Panc1 (cell line): ENCODE results near the gene KCNQ1. TPM values are rescaled to one million over a fixed set of nuclear protein-coding genes. Genes with fewer than 3 reads are reported as not detected.

Experiments
- ATAC-seq: fragments of 200-7000 bp; cut with Tn5 transposase; 2 replicates; pipeline ENCODE4 v1.9.1; 2020; ENCODE audit warnings: mild to moderate bottlenecking, moderate library complexity
- BruUV-seq: library from RNA; stranded (reverse); fragments of 400-500 nt; replicated peaks from 2 replicates; lab custom pipeline; 2021; lab: Mats Ljungman, UMichigan
- CTCF ChIA-PET: fragments of 300-600 bp; sonication (Branson Sonifier 250); formaldehyde crosslinking; loops from one replicate; lab custom pipeline; 2022; ENCODE audit warnings: antibody characterized with exemption; lab: Charles Lee
- POLR2A ChIA-PET: fragments of 300-600 bp; sonication (Branson Sonifier 250); formaldehyde crosslinking; loops from one replicate; lab custom pipeline; 2022; ENCODE audit warnings: antibody characterized with exemption; lab: Charles Lee
- DNase-seq: peaks from one replicate; pipeline ENCODE4 v3.0.0-alpha.2; 2010; ENCODE audit warnings: low read depth, low spot score
- H3K27ac ChIP-seq: 2 replicates; pipeline ENCODE4 v1.5.1; 2011; ENCODE audit warnings: mild to moderate bottlenecking, low read length, inconsistent platforms
- H3K27me3 ChIP-seq: fragments of 200-500 bp; sonication (Bioruptor generic); 2 replicates; pipeline ENCODE4 v1.6.0; 2014; ENCODE audit warnings: low read length, inconsistent platforms; ENCODE audit not compliant: control insufficient read depth, insufficient read depth
- H3K36me3 ChIP-seq: fragments of 200-500 bp; sonication (Bioruptor generic); 2 replicates; pipeline ENCODE4 v1.5.1; 2014; ENCODE audit warnings: inconsistent platforms, mild to moderate bottlenecking, low read length, moderate library complexity; ENCODE audit not compliant: control insufficient read depth, insufficient read depth
- H3K4me1 ChIP-seq: 2 replicates; pipeline ENCODE4 v1.5.1; 2011; ENCODE audit warnings: inconsistent platforms, mild to moderate bottlenecking, low read length, moderate library complexity; ENCODE audit not compliant: control insufficient read depth, insufficient read depth
- H3K4me3 ChIP-seq, 2 experiments: 2 replicates each; pipeline ENCODE4 v1.5.1; 2011 to 2012; ENCODE audit warnings: low read depth in 2 of 2, low read length in 2 of 2, mild to moderate bottlenecking in 2 of 2, inconsistent platforms in 1 of 2, moderate library complexity in 1 of 2
- H3K9me3 ChIP-seq: fragments of 200-500 bp; sonication (Bioruptor generic); 2 replicates; pipeline ENCODE4 v1.5.1; 2014; ENCODE audit warnings: low read depth, mild to moderate bottlenecking, inconsistent platforms, low read length, moderate library complexity; ENCODE audit not compliant: control insufficient read depth, insufficient read depth
- POLR2AphosphoS5 ChIP-seq: IDR thresholded peaks from 2 replicates; pipeline ENCODE4 v1.6.1; 2012; ENCODE audit warnings: mild to moderate bottlenecking, low read depth, low read length, moderate library complexity
- SIN3A ChIP-seq: IDR thresholded peaks from 2 replicates; pipeline ENCODE4 v1.6.1; 2012; ENCODE audit warnings: low read depth, mild to moderate bottlenecking, low read length, moderate library complexity, borderline replicate concordance; ENCODE audit not compliant: insufficient read depth
- TCF7L2 ChIP-seq: IDR thresholded peaks from 2 replicates; pipeline ENCODE4 v1.6.1; 2011; ENCODE audit warnings: mild to moderate bottlenecking, low read depth, low read length, inconsistent platforms
- in situ Hi-C: cut with HindIII; loops from 2 replicates; pipeline ENCODE4 v1.10.0; 2016; ENCODE audit warnings: low sequenced_read_pairs, low pct_unique_long_range_greater_than_20kb
- intact Hi-C: fragments of 100-400 bp; cut with micrococcal nuclease; formaldehyde crosslinking; loops from one replicate; pipeline ENCODE4 v1.10.0; 2022; ENCODE audit not compliant: unreplicated experiment
- total RNA-seq: library from RNA; stranded (reverse); gene quantifications from one replicate; pipeline ENCODE4 v1.2.1, GENCODE V29; 2021; ENCODE audit not compliant: unreplicated experiment
- TF ChIP-seq, protein P1 (sequence below), 2 experiments: IDR thresholded peaks; 2 replicates each; pipeline ENCODE4 v1.6.1; 2011 to 2012; ENCODE audit warnings: low read depth in 2 of 2, control low read depth in 1 of 2, low read length in 1 of 2, mild to moderate bottlenecking in 1 of 2, moderate library complexity in 1 of 2; ENCODE audit not compliant: insufficient read depth in 1 of 2
- TF ChIP-seq, protein P2 (sequence below): fragments of 450-650 bp; IDR thresholded peaks from 2 replicates; pipeline ENCODE4 v1.5.1; 2017; ENCODE audit warnings: mild to moderate bottlenecking

KCNQ1 gene
- total RNA-seq, 1 experiment from 2014 or later: 1.0 TPM

DNA sequence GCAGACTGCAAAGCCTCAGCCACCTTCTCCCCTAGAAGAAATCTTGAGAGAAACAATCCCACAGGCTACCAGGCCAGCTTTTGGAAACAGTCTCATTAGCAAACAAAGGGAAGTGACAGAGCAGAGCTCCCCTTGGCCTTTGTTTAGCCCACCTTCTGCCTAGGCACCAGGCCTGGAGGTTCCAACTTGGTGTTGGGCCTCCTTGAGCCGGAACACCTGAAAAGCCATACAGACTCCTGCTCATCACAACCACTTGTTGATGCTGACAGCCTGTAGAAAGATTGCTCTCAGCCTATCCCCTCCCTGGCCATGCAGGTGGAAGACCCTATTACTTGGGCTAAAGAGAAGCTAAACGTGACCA, 228.4 kb downstream of the KCNQ1 start:
- Histone ChIP-seq H3K4me3 (no peak overlapping the region), H3K27ac (no peak overlapping the region), H3K36me3 (no peaks in the 10 kb centered on the region), H3K27me3 (no peaks in the 10 kb centered on the region), H3K4me1 (no peaks in the 10 kb centered on the region), H3K9me3 (no peaks in the 10 kb centered on the region)
- in situ Hi-C loops: no loop called here
- BruUV-seq: no TSS peak
- no peak for DNase-seq
- POLR2A ChIA-PET: no interaction called here
- intact Hi-C loops: no loop called here
- no peak for ATAC-seq
- CTCF ChIA-PET: no interaction called here
- TF ChIP-seq, protein P1, sequence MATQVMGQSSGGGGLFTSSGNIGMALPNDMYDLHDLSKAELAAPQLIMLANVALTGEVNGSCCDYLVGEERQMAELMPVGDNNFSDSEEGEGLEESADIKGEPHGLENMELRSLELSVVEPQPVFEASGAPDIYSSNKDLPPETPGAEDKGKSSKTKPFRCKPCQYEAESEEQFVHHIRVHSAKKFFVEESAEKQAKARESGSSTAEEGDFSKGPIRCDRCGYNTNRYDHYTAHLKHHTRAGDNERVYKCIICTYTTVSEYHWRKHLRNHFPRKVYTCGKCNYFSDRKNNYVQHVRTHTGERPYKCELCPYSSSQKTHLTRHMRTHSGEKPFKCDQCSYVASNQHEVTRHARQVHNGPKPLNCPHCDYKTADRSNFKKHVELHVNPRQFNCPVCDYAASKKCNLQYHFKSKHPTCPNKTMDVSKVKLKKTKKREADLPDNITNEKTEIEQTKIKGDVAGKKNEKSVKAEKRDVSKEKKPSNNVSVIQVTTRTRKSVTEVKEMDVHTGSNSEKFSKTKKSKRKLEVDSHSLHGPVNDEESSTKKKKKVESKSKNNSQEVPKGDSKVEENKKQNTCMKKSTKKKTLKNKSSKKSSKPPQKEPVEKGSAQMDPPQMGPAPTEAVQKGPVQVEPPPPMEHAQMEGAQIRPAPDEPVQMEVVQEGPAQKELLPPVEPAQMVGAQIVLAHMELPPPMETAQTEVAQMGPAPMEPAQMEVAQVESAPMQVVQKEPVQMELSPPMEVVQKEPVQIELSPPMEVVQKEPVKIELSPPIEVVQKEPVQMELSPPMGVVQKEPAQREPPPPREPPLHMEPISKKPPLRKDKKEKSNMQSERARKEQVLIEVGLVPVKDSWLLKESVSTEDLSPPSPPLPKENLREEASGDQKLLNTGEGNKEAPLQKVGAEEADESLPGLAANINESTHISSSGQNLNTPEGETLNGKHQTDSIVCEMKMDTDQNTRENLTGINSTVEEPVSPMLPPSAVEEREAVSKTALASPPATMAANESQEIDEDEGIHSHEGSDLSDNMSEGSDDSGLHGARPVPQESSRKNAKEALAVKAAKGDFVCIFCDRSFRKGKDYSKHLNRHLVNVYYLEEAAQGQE (IDR thresholded peaks at IDR 0.05; ENCODE audit: insufficient read depth in 1 of 2, low read depth in 2 of 2, low read length in 1 of 2): no peak
- TF ChIP-seq POLR2AphosphoS5: no peak
- no peak for TF ChIP-seq SIN3A
- TF ChIP-seq, protein P2, sequence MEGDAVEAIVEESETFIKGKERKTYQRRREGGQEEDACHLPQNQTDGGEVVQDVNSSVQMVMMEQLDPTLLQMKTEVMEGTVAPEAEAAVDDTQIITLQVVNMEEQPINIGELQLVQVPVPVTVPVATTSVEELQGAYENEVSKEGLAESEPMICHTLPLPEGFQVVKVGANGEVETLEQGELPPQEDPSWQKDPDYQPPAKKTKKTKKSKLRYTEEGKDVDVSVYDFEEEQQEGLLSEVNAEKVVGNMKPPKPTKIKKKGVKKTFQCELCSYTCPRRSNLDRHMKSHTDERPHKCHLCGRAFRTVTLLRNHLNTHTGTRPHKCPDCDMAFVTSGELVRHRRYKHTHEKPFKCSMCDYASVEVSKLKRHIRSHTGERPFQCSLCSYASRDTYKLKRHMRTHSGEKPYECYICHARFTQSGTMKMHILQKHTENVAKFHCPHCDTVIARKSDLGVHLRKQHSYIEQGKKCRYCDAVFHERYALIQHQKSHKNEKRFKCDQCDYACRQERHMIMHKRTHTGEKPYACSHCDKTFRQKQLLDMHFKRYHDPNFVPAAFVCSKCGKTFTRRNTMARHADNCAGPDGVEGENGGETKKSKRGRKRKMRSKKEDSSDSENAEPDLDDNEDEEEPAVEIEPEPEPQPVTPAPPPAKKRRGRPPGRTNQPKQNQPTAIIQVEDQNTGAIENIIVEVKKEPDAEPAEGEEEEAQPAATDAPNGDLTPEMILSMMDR: no peak
- TF ChIP-seq TCF7L2: no peak

DNA sequence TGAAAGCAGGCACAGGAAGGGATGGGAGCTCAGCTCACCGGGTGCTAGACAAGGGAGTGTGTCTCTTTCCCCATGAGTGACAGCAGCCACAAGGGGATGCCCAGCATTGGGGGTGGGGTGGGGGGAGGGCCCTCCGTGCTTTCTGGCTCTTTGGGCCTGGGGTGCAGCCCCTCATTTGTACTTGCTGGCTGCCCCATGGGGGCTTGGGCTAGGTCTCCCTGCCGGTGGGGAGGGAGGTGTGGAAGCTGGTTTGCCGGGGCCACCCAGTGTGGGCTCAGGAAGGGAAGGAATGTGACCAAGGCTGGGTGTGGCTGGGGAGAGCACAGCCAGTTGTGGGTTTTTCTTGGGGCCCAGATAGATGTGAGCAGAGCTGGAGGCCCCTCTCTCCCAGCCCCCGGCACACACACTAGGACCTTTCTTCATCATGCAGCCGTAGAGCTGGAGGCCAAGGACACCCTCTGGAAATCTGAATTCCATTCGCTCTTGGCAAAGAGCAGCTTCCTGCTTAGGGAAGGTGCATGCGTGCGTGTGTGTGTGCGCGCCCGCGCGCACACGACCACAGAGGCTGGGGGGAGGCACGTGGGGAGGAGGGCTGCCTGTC, 229.2 kb downstream of the KCNQ1 start:
- DNase-seq (no peak), ATAC-seq (no peak)
- TF ChIP-seq SIN3A (no peak), TCF7L2 (no peak), POLR2AphosphoS5 (no peak)
- TF ChIP-seq, protein P2: no peak
- TF ChIP-seq, protein P1 (IDR thresholded peaks at IDR 0.05; ENCODE audit: insufficient read depth in 1 of 2, low read depth in 2 of 2, low read length in 1 of 2): no peak
- Histone ChIP-seq H3K36me3 (no peaks in the 10 kb centered on the region), H3K4me3 (no peak overlapping the region), H3K27ac (no peak overlapping the region), H3K9me3 (no peaks in the 10 kb centered on the region), H3K27me3 (no peaks in the 10 kb centered on the region), H3K4me1 (no peaks in the 10 kb centered on the region)
- ChIA-PET POLR2A (no interaction called here), CTCF (no interaction called here)
- intact Hi-C loops (no loop called here), in situ Hi-C loops (no loop called here)
- no TSS peak for BruUV-seq
